Cardiac muscle cell (in vitro differentiated cells and primary cell): ENCODE measurements around the gene OVOL2. TPM values are rescaled to one million over a fixed set of nuclear protein-coding genes. Genes with fewer than 3 reads are reported as not detected.
A peak's percentile ranks its signal among the peaks of the same experiment; 100 is the strongest.

Source experiments
- DNase-seq, 2 donors: peaks; one replicate each; pipeline versions ENCODE4 v3.0.0 to v3.0.0-alpha.2; 2010 to 2017; ENCODE audit warnings: low read depth in 1 of 2, low spot score in 1 of 2
- H3K27ac ChIP-seq: fragments of 200-600 bp; sonication (generic); 2 replicates; pipeline ENCODE4 v1.5.1; 2016
- H3K27me3 ChIP-seq: fragments of 200-600 bp; sonication (generic); 2 replicates; pipeline ENCODE4 v1.6.0; 2016; ENCODE audit warnings: control low read depth
- H3K36me3 ChIP-seq: fragments of 200-600 bp; sonication (generic); 2 replicates; pipeline ENCODE4 v1.5.1; 2016; ENCODE audit warnings: control low read depth
- H3K4me1 ChIP-seq: fragments of 200-600 bp; sonication (generic); 2 replicates; pipeline ENCODE4 v1.8.1; 2017; ENCODE audit warnings: low read depth, mild to moderate bottlenecking, mixed run types
- H3K4me3 ChIP-seq: fragments of 200-600 bp; sonication (generic); 2 replicates; pipeline ENCODE4 v1.5.1; 2016; ENCODE audit warnings: mild to moderate bottlenecking
- H3K9me3 ChIP-seq: fragments of 200-600 bp; sonication (generic); 2 replicates; pipeline ENCODE4 v1.5.1; 2017; ENCODE audit warnings: low read depth, mild to moderate bottlenecking, control low read depth
- polyA plus RNA-seq: library from polyadenylated mRNA; unstranded; fragments of >200 nt; fragmentation: Nextera tagmentation; extraction: Ambion mirVana; gene quantifications from 2 replicates; pipeline ENCODE4 v1.2.1, GENCODE V29; 2016
- total RNA-seq: library from RNA; depleted of rRNA; stranded (reverse); fragments of >200 nt; gene quantifications from 2 replicates; pipeline ENCODE4 v1.2.3, GENCODE V29; 2016
- TF ChIP-seq, protein P1 (sequence below): IDR thresholded peaks from 2 replicates; pipeline ENCODE4 v1.5.1; 2012; ENCODE audit warnings: low read depth, mild to moderate bottlenecking, low read length

OVOL2 gene
- total and polyA plus RNA-seq, 2 experiments from 2014 or later: 0.24 TPM; not detected in 1

DNA sequence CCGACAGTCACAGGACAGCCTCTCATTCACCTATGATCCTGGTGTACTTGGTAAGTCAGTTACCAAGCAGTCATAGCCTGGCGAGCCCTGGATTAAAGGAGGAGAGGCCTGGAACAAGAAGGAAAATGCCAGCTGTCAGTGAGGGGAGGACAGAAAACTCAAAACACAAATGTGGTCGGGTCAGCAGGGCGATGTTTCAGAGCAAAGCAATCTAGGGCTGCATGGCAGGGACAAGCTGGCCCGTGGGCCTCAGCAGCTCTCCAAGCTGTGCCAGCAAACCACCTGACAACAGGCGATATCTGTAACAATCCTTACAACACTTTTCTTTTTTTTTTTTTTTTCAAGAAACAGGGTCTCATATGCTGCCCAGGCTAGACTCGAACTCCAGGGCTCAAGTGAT lies 48.6 kb downstream of the OVOL2 start:
- H3K36me3 ChIP-seq: no peaks in the 10 kb centered on the region
- DNase-seq: no peak
- H3K27me3 ChIP-seq: no peaks in the 10 kb centered on the region
- H3K4me3 ChIP-seq: no peak overlapping the region
- TF ChIP-seq, protein P1, sequence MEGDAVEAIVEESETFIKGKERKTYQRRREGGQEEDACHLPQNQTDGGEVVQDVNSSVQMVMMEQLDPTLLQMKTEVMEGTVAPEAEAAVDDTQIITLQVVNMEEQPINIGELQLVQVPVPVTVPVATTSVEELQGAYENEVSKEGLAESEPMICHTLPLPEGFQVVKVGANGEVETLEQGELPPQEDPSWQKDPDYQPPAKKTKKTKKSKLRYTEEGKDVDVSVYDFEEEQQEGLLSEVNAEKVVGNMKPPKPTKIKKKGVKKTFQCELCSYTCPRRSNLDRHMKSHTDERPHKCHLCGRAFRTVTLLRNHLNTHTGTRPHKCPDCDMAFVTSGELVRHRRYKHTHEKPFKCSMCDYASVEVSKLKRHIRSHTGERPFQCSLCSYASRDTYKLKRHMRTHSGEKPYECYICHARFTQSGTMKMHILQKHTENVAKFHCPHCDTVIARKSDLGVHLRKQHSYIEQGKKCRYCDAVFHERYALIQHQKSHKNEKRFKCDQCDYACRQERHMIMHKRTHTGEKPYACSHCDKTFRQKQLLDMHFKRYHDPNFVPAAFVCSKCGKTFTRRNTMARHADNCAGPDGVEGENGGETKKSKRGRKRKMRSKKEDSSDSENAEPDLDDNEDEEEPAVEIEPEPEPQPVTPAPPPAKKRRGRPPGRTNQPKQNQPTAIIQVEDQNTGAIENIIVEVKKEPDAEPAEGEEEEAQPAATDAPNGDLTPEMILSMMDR: no peak
- no peaks in the 10 kb centered on the region for H3K9me3 ChIP-seq
- no peak overlapping the region for H3K27ac ChIP-seq
- peaks cover 18% of the 10 kb centered on the region for H3K4me1 ChIP-seq

DNA sequence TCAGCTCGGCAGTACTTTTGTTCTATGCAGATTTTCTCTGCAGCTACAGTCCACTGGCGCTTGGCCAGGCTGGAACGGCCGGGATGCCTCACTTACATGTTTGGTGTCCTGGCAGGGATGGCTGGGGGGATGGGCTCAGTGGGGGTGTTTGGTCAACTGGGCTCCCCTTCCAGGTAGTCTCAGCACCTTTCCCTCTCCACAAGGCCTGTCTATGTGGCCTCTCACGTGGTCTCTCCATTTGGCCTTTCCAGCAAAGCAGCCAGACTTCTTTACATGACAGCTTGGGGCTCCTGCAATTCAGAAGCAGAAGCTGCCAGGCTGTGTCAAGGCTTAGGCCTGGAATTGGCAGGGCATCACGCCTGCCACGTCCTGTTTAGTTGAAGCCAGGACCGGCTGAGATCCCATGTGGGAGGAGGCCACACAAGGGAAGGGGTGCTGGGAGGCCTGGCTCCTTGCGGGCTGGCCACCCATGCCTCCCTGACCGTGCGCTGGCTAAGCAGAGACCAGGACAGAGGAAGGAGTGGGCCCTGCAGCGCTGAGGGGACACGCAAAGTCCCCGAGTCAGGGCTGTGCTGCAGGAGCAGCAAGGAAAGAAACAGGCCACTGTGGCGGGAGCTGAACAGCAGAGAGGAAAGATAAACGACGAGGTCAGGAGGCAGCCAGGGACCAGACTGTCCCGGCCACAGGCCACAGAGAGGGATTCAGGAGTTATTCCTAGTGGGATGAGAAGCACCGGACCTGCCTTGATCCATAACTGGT lies 50.0 kb downstream of the OVOL2 start:
- no peaks in the 10 kb centered on the region for H3K36me3 ChIP-seq
- peaks cover 24% of the 10 kb centered on the region for H3K4me1 ChIP-seq
- no peak overlapping the region for H3K4me3 ChIP-seq
- peak in 1 of 2 donors; percentile 50 for DNase-seq
- H3K27ac ChIP-seq: peak overlapping the region; percentile 21
- H3K9me3 ChIP-seq: no peaks in the 10 kb centered on the region
- no peaks in the 10 kb centered on the region for H3K27me3 ChIP-seq
- TF ChIP-seq, protein P1: no peak

DNA sequence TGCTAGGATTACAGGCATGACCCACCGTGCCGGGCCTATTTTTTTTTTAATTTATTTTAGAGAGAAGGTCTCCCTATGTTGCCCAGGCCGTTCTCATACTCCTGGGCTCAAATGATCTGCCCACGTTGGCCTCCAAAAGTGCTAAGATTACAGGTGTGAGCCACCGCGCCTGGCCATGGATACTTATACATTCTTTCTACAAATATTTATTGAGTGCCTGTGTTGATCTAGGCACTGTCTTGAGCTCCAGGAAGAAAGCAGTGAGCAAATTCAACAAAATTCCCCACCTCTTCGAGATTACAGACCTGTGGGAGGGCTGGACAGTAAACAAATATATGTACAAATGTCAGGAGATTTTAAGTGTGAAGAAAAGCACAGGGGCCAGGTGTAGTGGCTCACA lies 51.0 kb downstream of the OVOL2 start:
- no peaks in the 10 kb centered on the region for H3K27me3 ChIP-seq
- no peaks in the 10 kb centered on the region for H3K36me3 ChIP-seq
- H3K4me1 ChIP-seq: peaks cover 24% of the 10 kb centered on the region
- H3K27ac ChIP-seq: no peak overlapping the region
- TF ChIP-seq, protein P1: no peak
- no peak overlapping the region for H3K4me3 ChIP-seq
- H3K9me3 ChIP-seq: no peaks in the 10 kb centered on the region
- no peak for DNase-seq

DNA sequence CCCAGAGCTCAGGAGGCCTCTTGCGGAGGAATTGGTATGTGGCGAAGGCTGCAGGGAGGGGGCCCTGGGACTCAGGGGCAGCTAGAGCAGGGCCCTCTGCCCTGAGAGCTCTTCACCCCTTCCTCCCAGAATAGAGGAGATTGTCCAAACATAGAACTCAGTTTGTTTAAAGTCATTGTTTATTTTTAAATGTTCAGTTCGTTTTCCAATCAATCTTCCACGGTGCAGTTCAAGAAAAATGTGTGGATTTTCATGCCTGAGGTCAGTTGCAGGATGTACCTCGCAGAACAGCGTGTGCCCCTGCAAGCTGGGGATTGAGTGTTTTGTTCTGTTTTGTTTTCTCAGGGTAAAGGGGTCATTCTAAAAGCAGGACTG lies 51.7 kb downstream of the OVOL2 start:
- H3K4me1 ChIP-seq: peaks cover 24% of the 10 kb centered on the region
- no peak overlapping the region for H3K4me3 ChIP-seq
- DNase-seq: peak in 1 of 2 donors; percentile 29
- H3K36me3 ChIP-seq: no peaks in the 10 kb centered on the region
- no peaks in the 10 kb centered on the region for H3K27me3 ChIP-seq
- no peaks in the 10 kb centered on the region for H3K9me3 ChIP-seq
- H3K27ac ChIP-seq: peak overlapping the region; percentile 24
- TF ChIP-seq, protein P1: no peak

DNA sequence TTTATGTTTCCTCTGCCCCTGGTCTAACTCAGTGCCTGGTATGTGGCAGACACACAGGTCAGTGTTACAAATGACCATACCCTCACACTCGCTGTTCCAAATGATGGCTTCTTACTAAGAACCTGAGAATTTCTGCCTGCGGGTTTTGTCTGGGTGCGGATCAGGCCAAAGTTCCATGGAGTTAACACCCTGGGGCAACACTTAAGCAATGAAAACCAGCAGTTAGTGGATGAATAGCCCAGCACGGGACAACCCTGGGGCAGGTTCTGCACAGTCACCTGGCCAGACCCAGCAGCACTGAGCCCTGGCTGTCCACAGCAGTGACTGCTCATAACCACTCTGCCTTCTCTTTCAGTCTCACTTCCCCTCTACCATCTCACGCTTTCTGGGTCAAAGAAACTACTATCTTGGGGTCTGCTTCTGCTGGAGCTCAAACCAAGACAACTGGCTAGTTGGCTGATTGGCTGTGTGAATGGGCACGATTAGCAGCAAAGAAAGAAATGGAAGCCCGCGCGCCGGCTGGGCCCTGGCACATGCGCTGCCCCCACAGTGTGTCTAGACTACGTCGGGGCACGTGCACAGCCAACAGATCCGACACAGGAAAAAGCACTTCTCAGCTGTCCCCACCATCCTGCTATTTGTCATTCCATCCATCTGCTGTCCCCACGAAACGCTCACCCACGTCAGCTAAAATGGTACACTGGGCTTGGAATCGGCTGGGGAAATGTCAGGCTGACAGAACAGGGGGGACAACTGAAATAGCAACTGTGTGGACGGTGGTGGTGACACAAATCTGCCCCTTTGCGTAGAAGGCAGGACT lies 52.3 kb downstream of the OVOL2 start:
- H3K9me3 ChIP-seq: no peaks in the 10 kb centered on the region
- DNase-seq: no peak
- no peaks in the 10 kb centered on the region for H3K27me3 ChIP-seq
- peak overlapping the region; percentile 24 for H3K27ac ChIP-seq
- no peak overlapping the region for H3K4me3 ChIP-seq
- H3K4me1 ChIP-seq: peaks cover 24% of the 10 kb centered on the region
- TF ChIP-seq, protein P1: no peak
- H3K36me3 ChIP-seq: no peaks in the 10 kb centered on the region
